Kidney tubule cell (primary cell): Measurements from ENCODE around the gene HK3.

Experiments used
- DNase-seq: peaks from one replicate; pipeline ENCODE4 v3.0.0-alpha.2; 2018; ENCODE audit warnings: low spot score

HK3 gene

GRCh38 chr5:176870110-176870591 is 29.0 kb downstream of the HK3 start:
- DNase-seq: peak; percentile 54

GRCh38 chr5:176869501-176870109 is 29.5 kb downstream of the HK3 start:
- DNase-seq: no peak

- DNase-seq: no peak
Observed at GRCh38 chr5:176868731-176869130, 30.4 kb downstream of the HK3 start.

- no peak for DNase-seq
Observed at GRCh38 chr5:176868126-176868525, 31.0 kb downstream of the HK3 start.

- no peak for DNase-seq
Observed at GRCh38 chr5:176866707-176867310, 32.3 kb downstream of the HK3 start.

- no peak for DNase-seq
Observed at GRCh38 chr5:176865964-176866363, 33.2 kb downstream of the HK3 start.

- DNase-seq: no peak
Observed at GRCh38 chr5:176864755-176865154, 34.4 kb downstream of the HK3 start.

- no peak for DNase-seq
Observed at GRCh38 chr5:176863765-176864098, 35.4 kb downstream of the HK3 start.

- DNase-seq: no peak
Observed at GRCh38 chr5:176863041-176863764, 35.9 kb downstream of the HK3 start.

- no peak for DNase-seq
Observed at GRCh38 chr5:176862330-176862995, 36.7 kb downstream of the HK3 start.

- no peak for DNase-seq
Observed at GRCh38 chr5:176861276-176861675, 37.9 kb downstream of the HK3 start.

- no peak for DNase-seq
Observed at GRCh38 chr5:176860381-176860780, 38.8 kb downstream of the HK3 start.

GRCh38 chr5:176859916-176860315 is 39.2 kb downstream of the HK3 start:
- no peak for DNase-seq

- DNase-seq: no peak
Observed at GRCh38 chr5:176857894-176858273, 41.3 kb downstream of the HK3 start.

GRCh38 chr5:176857216-176857893 is 41.8 kb downstream of the HK3 start:
- DNase-seq: no peak

GRCh38 chr5:176856746-176857145 is 42.4 kb downstream of the HK3 start:
- no peak for DNase-seq

- no peak for DNase-seq
Observed at GRCh38 chr5:176855598-176855997, 43.5 kb downstream of the HK3 start.

GRCh38 chr5:176854164-176854563 is 45.0 kb downstream of the HK3 start:
- DNase-seq: no peak

- DNase-seq: no peak
Observed at GRCh38 chr5:176853151-176853778, 45.9 kb downstream of the HK3 start.

GRCh38 chr5:176851871-176852658 is 47.1 kb downstream of the HK3 start:
- DNase-seq: no peak

GRCh38 chr5:176851380-176851779 is 47.8 kb downstream of the HK3 start:
- DNase-seq: no peak
